ENCODE results near the gene AMPD2.

GRCh38 chr1:109573785-109574184, 45.9 kb upstream of the AMPD2 start:
- TF ChIP-seq CTCF (optimal IDR thresholded peaks at IDR 0.05 in 1 of 3, IDR thresholded peaks at IDR 0.05 in 1 of 3, conservative IDR thresholded peaks at IDR 0.05 in 1 of 3; ENCODE audit: extremely low read depth in 1 of 3, insufficient read depth in 2 of 3, low read length in 3 of 3) (no peak), EZH2 (IDR thresholded peaks at IDR 0.05; ENCODE audit: low read length) (no peak)
